ENCODE results near the gene RAB10. TPM values are rescaled to one million over a fixed set of nuclear protein-coding genes. Genes with fewer than 3 reads are reported as not detected.
"Not testable (repeated sequence)": the region's sequence is repeated elsewhere in the genome, so short reads cannot be mapped to it uniquely, and the experiment has no call there.

RAB10 gene
- total RNA-seq, 1 experiment from 2014 or later: 167 TPM

DNA sequence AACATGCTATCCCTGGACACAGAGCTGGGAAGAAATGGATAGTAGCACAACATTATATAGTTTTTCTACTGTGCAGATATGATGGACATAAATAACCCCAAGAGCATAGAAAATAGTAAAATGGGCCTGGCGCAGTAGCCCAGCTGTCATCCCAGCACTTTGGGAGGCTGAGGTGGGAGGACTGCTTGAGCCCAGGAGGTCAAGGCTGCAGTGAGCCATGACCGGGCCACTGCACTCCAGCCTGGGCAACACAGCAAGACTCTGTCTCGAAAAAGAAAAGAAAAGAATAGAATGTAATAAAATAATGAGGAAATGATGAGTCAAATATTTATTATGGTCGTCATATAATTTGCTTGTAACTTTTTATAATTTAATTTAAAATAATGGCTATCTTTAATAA lies 131.5 kb downstream of the RAB10 start:
- CTCF ChIA-PET: no interaction called here
- no peak for ATAC-seq
- intact Hi-C loops (cut with micrococcal nuclease): no loop called here
- RAD21 ChIA-PET (ENCODE audit: low non-redundant PET in 1 of 2, low total read pairs in 2 of 2, uncharacterized antibody in 2 of 2, unreplicated experiment in 2 of 2): no interaction called here
- Histone ChIP-seq H3K4me1 (ENCODE audit: control insufficient read depth in 1 of 2, insufficient read depth in 2 of 2, low read length in 2 of 2) (no peaks in the 10 kb centered on the region), H3K9me3 (ENCODE audit: control insufficient read depth in 1 of 2, insufficient read depth in 1 of 2, low read depth in 1 of 2, low read length in 2 of 2) (no peaks in the 10 kb centered on the region), H3K27ac (ENCODE audit: low read depth, low read length) (no peak overlapping the region), H3K9me2 (ENCODE audit: insufficient read depth) (no peaks in the 10 kb centered on the region), H3K36me3 (ENCODE audit: control insufficient read depth in 1 of 2, insufficient read depth in 2 of 2, low read length in 2 of 2) (no peaks in the 10 kb centered on the region), H3K9ac (ENCODE audit: low read length) (no peak overlapping the region), H3K4me3 (replicated peaks in 1 of 2; ENCODE audit: low read depth in 1 of 2, low read length in 2 of 2) (no peak overlapping the region), H2AFZ (ENCODE audit: low read depth, low read length, poor library complexity, severe bottlenecking) (no peak overlapping the region), H3K79me2 (ENCODE audit: insufficient read depth, low read length) (no peaks in the 10 kb centered on the region), H3K4me2 (ENCODE audit: low read length) (no peak overlapping the region), H3K27me3 (ENCODE audit: insufficient read depth, low read length) (no peaks in the 10 kb centered on the region), H4K20me1 (ENCODE audit: insufficient read depth) (no peaks in the 10 kb centered on the region)
- TF ChIP-seq EGR1 (IDR thresholded peaks at IDR 0.05; ENCODE audit: low read depth) (no peak), EZH2phosphoT487 (IDR thresholded peaks at IDR 0.05; ENCODE audit: borderline replicate concordance) (no peak), JUND (IDR thresholded peaks at IDR 0.05) (no peak), CEBPB (IDR thresholded peaks at IDR 0.05; ENCODE audit: low read depth) (no peak), ZNF274 (IDR thresholded peaks at IDR 0.05; ENCODE audit: low read depth, low read length) (no peak), YY1 (IDR thresholded peaks at IDR 0.05; ENCODE audit: extremely low read depth, insufficient replicate concordance, low read depth, low read length) (no peak), TCF7L2 (IDR thresholded peaks at IDR 0.05; ENCODE audit: borderline replicate concordance, extremely low read depth, insufficient read depth, insufficient read length) (no peak), SIN3A (IDR thresholded peaks at IDR 0.05; ENCODE audit: low read depth) (no peak), RAD21 (IDR thresholded peaks at IDR 0.05; ENCODE audit: low read depth) (no peak), POLR2A (IDR thresholded peaks at IDR 0.05; ENCODE audit: borderline replicate concordance, extremely low read depth, insufficient read depth, insufficient read length) (no peak), SRF (IDR thresholded peaks at IDR 0.05; ENCODE audit: low read depth) (no peak)
- TF ChIP-seq, protein P1, sequence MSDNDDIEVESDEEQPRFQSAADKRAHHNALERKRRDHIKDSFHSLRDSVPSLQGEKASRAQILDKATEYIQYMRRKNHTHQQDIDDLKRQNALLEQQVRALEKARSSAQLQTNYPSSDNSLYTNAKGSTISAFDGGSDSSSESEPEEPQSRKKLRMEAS (IDR thresholded peaks at IDR 0.05): no peak
- TF ChIP-seq, protein P2, sequence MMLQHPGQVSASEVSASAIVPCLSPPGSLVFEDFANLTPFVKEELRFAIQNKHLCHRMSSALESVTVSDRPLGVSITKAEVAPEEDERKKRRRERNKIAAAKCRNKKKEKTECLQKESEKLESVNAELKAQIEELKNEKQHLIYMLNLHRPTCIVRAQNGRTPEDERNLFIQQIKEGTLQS (IDR thresholded peaks at IDR 0.05): no peak
- POLR2A ChIA-PET: no interaction called here
- no peak for DNase-seq (ENCODE audit: low read depth, low spot score)
- BruUV-seq (replicated peaks): no TSS peak

DNA sequence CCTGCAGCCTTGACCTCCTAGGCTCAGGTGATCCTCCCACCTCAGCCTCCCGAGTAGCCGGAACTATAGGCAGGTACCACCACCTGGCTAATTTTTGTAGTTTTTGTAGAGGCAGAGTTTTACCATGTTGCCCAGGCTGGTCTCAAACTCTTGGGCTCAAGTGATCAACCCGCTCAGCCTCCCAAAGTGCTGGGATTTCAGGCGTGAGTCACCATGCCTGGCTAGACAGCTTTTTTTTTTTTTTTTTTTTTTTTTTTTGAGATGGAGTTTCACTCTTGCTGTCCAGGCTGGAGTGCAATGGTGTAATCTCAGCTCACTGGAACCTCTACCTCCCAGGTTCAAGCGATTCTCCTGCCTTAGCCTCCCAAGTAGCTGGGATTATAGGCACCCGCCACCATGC lies 132.7 kb downstream of the RAB10 start:
- CTCF ChIA-PET; H3K79me2 ChIP-seq (ENCODE audit: insufficient read depth, low read length); RAD21 ChIA-PET (ENCODE audit: low non-redundant PET in 1 of 2, low total read pairs in 2 of 2, uncharacterized antibody in 2 of 2, unreplicated experiment in 2 of 2); H4K20me1 ChIP-seq (ENCODE audit: insufficient read depth); H3K9ac ChIP-seq (ENCODE audit: low read length); H3K36me3 ChIP-seq (ENCODE audit: control insufficient read depth in 1 of 2, insufficient read depth in 2 of 2, low read length in 2 of 2); H2AFZ ChIP-seq (ENCODE audit: low read depth, low read length, poor library complexity, severe bottlenecking); H3K9me2 ChIP-seq (ENCODE audit: insufficient read depth); DNase-seq (ENCODE audit: low read depth, low spot score); H3K27ac ChIP-seq (ENCODE audit: low read depth, low read length); ATAC-seq; BruUV-seq (replicated peaks); H3K4me3 ChIP-seq (replicated peaks in 1 of 2; ENCODE audit: low read depth in 1 of 2, low read length in 2 of 2); H3K4me2 ChIP-seq (ENCODE audit: low read length); H3K4me1 ChIP-seq (ENCODE audit: control insufficient read depth in 1 of 2, insufficient read depth in 2 of 2, low read length in 2 of 2); H3K9me3 ChIP-seq (ENCODE audit: control insufficient read depth in 1 of 2, insufficient read depth in 1 of 2, low read depth in 1 of 2, low read length in 2 of 2); intact Hi-C loops (cut with micrococcal nuclease); H3K27me3 ChIP-seq (ENCODE audit: insufficient read depth, low read length): not testable (repeated sequence)
- POLR2A ChIA-PET: interaction anchor here (0.6 to 0.7 kb wide), 2 partner anchors 25 to 304 kb away, joined by 3 read pairs; no protein-coding TSS in a partner anchor

All from HCT116 (cell line).